MCF 10A (cell line): Measurements from ENCODE around the gene HMMR. TPM values are rescaled to one million over a fixed set of nuclear protein-coding genes. Genes with fewer than 3 reads are reported as not detected.
"Not testable (repeated sequence)": the region's sequence is repeated elsewhere in the genome, so short reads cannot be mapped to it uniquely, and the experiment has no call there.

Source experiments
- BruUV-seq: library from RNA; stranded (reverse); fragments of 400-500 nt; replicated peaks from 2 replicates; lab custom pipeline; 2021; lab: Mats Ljungman, UMichigan
- CTCF ChIA-PET: fragments of 300-600 bp; sonication (Branson Sonifier 250); formaldehyde crosslinking; extraction: SDS; loops from one replicate; lab custom pipeline; 2021; ENCODE audit warnings: antibody characterized with exemption, inconsistent platforms; lab: Yijun Ruan, JAX
- POLR2A ChIA-PET: fragments of 300-600, 350-650 bp; sonication (Branson Sonifier 250); formaldehyde crosslinking; extraction: SDS; loops from one replicate; lab custom pipeline; 2020; ENCODE audit warnings: antibody characterized with exemption, inconsistent platforms; lab: Yijun Ruan, JAX
- DNase-seq: peaks from one replicate; pipeline ENCODE4 v3.0.0-alpha.2; 2018; ENCODE audit not compliant: unreplicated experiment
- H3K27ac Mint-ChIP-seq: one replicate; pipeline ENCODE4 v1.8.0; 2022; ENCODE audit warnings: mild to moderate bottlenecking, low read depth, mixed read lengths; ENCODE audit not compliant: unreplicated experiment
- H3K27me3 Mint-ChIP-seq: one replicate; pipeline ENCODE4 v1.8.0; 2022; ENCODE audit warnings: mixed read lengths; ENCODE audit not compliant: insufficient read depth, unreplicated experiment
- H3K36me3 Mint-ChIP-seq: one replicate; pipeline ENCODE4 v1.8.0; 2022; ENCODE audit warnings: mild to moderate bottlenecking, moderate library complexity, mixed read lengths; ENCODE audit not compliant: insufficient read depth, unreplicated experiment
- H3K4me1 Mint-ChIP-seq: one replicate; pipeline ENCODE4 v1.8.0; 2022; ENCODE audit warnings: mixed read lengths; ENCODE audit not compliant: insufficient read depth, unreplicated experiment
- H3K4me3 Mint-ChIP-seq: one replicate; pipeline ENCODE4 v1.8.0; 2022; ENCODE audit warnings: mild to moderate bottlenecking, moderate library complexity, mixed read lengths; ENCODE audit not compliant: unreplicated experiment
- H3K9me3 Mint-ChIP-seq: one replicate; pipeline ENCODE4 v1.8.0; 2022; ENCODE audit warnings: mixed read lengths; ENCODE audit not compliant: unreplicated experiment
- intact Hi-C: fragments of 100-400 bp; cut with micrococcal nuclease; formaldehyde crosslinking; loops from 2 replicates; pipeline ENCODE4 v1.14.1; 2022
- total RNA-seq: library from RNA; stranded (reverse); gene quantifications from 2 replicates; pipeline ENCODE4 v1.2.3, GENCODE V29; 2022
- TF ChIP-seq, protein P1 (sequence below): fragments of 200-600 bp; IDR thresholded peaks from one replicate; pipeline ENCODE4 v1.8.0; 2022; ENCODE audit warnings: antibody characterized with exemption, mild to moderate bottlenecking; ENCODE audit not compliant: unreplicated experiment

HMMR gene
- total RNA-seq, 1 experiment from 2014 or later: 43.5 TPM

DNA sequence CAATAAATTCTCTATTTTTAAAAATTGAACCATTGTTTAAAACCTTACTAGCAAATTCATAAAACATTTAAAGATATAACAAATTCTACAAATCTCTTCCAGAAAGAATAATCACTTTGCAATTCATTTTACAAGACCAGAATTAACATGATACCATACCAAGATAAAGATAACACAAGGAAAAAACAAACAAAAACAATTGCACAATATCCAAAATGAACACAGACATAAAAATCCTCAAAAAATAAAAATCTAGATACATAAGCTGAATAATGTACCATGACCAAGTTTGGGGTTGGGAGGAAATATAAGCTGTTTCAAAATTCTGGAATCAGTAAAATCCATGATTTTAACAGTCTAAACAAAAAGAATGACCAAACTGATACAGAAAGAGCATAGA is 11.9 kb upstream of the HMMR start:
- POLR2A ChIA-PET: interaction anchor here (0.8 to 5.4 kb wide), 6 partner anchors 10 to 60 kb away, joined by 3 to 80 read pairs (median 9); partner anchors contain the start of genes CCNG1, HMMR and NUDCD2
- Mint-ChIP-seq H3K27me3 (no peaks in the 10 kb centered on the region), H3K36me3 (peaks cover 99% of the 10 kb centered on the region), H3K4me3 (no peak overlapping the region), H3K4me1 (no peaks in the 10 kb centered on the region), H3K9me3 (no peaks in the 10 kb centered on the region), H3K27ac (no peak overlapping the region)
- intact Hi-C loops: no loop called here
- TF ChIP-seq, protein P1, sequence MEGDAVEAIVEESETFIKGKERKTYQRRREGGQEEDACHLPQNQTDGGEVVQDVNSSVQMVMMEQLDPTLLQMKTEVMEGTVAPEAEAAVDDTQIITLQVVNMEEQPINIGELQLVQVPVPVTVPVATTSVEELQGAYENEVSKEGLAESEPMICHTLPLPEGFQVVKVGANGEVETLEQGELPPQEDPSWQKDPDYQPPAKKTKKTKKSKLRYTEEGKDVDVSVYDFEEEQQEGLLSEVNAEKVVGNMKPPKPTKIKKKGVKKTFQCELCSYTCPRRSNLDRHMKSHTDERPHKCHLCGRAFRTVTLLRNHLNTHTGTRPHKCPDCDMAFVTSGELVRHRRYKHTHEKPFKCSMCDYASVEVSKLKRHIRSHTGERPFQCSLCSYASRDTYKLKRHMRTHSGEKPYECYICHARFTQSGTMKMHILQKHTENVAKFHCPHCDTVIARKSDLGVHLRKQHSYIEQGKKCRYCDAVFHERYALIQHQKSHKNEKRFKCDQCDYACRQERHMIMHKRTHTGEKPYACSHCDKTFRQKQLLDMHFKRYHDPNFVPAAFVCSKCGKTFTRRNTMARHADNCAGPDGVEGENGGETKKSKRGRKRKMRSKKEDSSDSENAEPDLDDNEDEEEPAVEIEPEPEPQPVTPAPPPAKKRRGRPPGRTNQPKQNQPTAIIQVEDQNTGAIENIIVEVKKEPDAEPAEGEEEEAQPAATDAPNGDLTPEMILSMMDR: no peak
- CTCF ChIA-PET: interaction anchor here (1.5 kb wide), 1 partner anchor 13 kb away, joined by 4 read pairs; no protein-coding TSS in a partner anchor
- no TSS peak for BruUV-seq
- DNase-seq: no peak

DNA sequence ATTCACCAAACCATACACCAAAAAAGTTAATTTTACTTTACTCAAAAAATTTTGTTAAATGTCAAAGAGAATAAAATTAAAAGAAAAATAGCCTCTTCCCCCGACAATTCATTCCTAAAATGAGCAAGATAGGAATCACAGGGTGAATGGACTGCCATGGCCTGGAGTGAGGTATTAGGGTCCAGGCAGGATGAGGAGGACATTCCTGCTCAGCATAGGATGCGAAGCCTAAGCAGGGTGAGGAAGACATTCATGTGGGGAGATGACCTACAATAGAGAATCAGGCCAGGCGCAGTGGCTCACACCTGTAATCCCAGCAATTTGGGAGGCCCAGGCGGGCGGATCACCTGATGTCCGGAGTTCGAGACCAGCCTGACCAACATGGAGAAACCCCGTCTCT is 8.9 kb upstream of the HMMR start:
- POLR2A ChIA-PET: interaction anchor here (1.2 to 5.4 kb wide), 4 partner anchors 7 to 54 kb away, joined by 3 to 80 read pairs (median 26); partner anchors contain the start of genes CCNG1, HMMR, MAT2B and NUDCD2
- TF ChIP-seq, protein P1: no peak
- no peaks in the 10 kb centered on the region for H3K9me3 Mint-ChIP-seq
- CTCF ChIA-PET: no interaction called here
- intact Hi-C loops: no loop called here
- no peak overlapping the region for H3K27ac Mint-ChIP-seq
- H3K27me3 Mint-ChIP-seq: no peaks in the 10 kb centered on the region
- peaks cover 98% of the 10 kb centered on the region for H3K36me3 Mint-ChIP-seq
- no peak for DNase-seq
- peaks cover 18% of the 10 kb centered on the region for H3K4me1 Mint-ChIP-seq
- H3K4me3 Mint-ChIP-seq: no peak overlapping the region
- no TSS peak for BruUV-seq

DNA sequence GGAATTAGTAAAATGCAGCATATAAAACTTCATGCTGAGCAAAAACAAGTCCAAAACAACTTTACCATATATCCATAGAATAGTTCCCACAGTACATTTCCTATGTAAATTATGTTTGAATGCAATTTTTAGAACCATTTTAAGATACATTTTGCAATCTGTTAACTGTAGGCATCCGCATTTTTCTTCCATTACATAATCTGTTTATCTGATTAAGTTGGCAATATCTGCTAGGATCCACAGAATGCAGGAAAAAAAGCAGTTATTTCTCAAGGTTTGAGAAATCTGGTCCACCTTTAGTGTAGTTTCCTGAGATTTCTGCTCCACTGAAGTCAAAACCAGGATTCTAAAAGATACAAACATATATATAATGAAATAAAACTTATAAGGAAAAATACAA is 6.7 kb upstream of the HMMR start:
- CTCF ChIA-PET: interaction anchor here (1.2 kb wide), 1 partner anchor 20 kb away, joined by 4 read pairs; no protein-coding TSS in a partner anchor

DNA sequence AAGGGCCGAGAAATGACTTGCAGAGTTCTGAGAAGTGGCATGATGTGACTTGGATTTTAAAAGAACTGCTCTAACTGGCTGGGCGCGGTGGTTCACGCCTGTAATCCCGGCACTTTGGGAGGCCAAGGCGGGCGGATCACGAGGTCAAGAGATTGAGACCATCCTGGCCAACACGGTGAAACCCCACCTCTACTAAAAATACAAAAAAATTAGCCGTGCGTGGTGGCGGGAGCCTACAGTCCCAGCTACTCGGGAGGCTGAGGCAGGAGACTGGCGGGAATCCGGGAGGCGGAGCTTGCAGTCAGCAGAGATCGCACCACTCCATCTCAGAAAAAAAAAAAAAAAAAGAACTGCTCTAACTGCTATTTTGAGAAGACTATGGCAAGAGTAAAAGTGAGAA is 5.0 kb upstream of the HMMR start:
- Mint-ChIP-seq H3K27ac (peak overlapping the region; percentile 52), H3K36me3 (peaks cover 86% of the 10 kb centered on the region), H3K4me1 (peaks cover 35% of the 10 kb centered on the region)
- intact Hi-C loops, DNase-seq, BruUV-seq, H3K9me3 Mint-ChIP-seq, H3K4me3 Mint-ChIP-seq, H3K27me3 Mint-ChIP-seq: not testable (repeated sequence)
- ChIA-PET CTCF (interaction anchor here (0.6 to 0.9 kb wide), 2 partner anchors 49 to 1246 kb away, joined by 3 to 6 read pairs; no protein-coding TSS in a partner anchor), POLR2A (interaction anchor here (0.7 to 11.4 kb wide), 5 partner anchors 7 to 54 kb away, joined by 3 to 392 read pairs (median 305); partner anchors contain the start of genes CCNG1 and MAT2B)

More for the DNA sequence above, 6.7 kb upstream of the HMMR start:
- H3K4me1 Mint-ChIP-seq: peaks cover 31% of the 10 kb centered on the region
- BruUV-seq: no TSS peak
- POLR2A ChIA-PET: interaction anchor here (9.7 to 11.4 kb wide), 2 partner anchors 12 to 56 kb away, joined by 352 to 392 read pairs; partner anchors contain the start of gene CCNG1
- no peaks in the 10 kb centered on the region for H3K9me3 Mint-ChIP-seq
- H3K4me3 Mint-ChIP-seq: no peak overlapping the region
- H3K36me3 Mint-ChIP-seq: peaks cover 87% of the 10 kb centered on the region
- TF ChIP-seq, protein P1: no peak
- DNase-seq: no peak
- H3K27me3 Mint-ChIP-seq: no peaks in the 10 kb centered on the region
- intact Hi-C loops: no loop called here
- H3K27ac Mint-ChIP-seq: no peak overlapping the region
